GM21723 (cell line): ENCODE results near the gene MIER2.
"Not testable (repeated sequence)": the region's sequence is repeated elsewhere in the genome, so short reads cannot be mapped to it uniquely, and the experiment has no call there.

Experiments
- ATAC-seq: cut with Tn5 transposase; IDR thresholded peaks from one replicate; pipeline ENCODE4 v1.9.1; 2021; ENCODE audit warnings: mild to moderate bottlenecking, moderate library complexity; ENCODE audit not compliant: unreplicated experiment

MIER2 gene, protein sequence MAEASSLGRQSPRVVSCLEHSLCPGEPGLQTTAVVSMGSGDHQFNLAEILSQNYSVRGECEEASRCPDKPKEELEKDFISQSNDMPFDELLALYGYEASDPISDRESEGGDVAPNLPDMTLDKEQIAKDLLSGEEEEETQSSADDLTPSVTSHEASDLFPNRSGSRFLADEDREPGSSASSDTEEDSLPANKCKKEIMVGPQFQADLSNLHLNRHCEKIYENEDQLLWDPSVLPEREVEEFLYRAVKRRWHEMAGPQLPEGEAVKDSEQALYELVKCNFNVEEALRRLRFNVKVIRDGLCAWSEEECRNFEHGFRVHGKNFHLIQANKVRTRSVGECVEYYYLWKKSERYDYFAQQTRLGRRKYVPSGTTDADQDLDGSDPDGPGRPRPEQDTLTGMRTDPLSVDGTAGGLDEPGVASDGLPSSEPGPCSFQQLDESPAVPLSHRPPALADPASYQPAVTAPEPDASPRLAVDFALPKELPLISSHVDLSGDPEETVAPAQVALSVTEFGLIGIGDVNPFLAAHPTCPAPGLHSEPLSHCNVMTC

DNA sequence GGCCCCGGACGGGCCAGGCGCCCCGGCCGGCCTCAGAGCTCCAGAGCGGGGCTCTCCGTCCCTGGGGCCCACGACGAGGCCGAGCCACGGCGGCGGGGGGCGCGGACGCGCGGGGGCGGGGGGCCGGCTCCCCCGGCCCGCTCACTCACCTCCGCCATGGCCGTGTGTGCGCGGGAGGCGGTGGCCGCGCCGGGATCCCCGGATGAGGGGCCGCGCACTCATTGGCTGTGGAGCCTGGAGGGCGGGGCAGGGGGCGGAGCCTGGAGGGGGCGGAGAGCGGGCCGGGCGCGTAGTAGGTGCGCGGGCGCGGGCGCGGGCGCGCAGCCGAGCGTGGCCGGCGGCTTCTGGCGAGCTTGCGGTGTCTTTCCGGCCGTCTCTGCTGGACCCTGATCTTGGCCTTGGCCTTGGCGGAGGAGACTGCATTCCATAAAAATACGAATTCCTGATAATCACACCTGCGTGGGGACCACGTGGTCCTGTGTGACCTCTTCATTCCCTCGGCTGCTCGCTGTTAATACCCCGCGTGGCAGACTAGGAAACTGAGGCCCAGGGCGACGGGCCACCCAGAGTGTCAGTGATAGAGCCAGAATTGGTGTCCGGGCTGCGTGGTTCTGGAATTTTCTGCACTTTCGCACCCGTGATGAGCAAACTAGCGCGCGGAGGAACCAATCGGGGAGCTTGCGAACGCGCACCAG, at the start of gene MIER2:
Gene MIER2, minus strand, starts transcription at position 172 of the 695 bp plus-strand sequence. Its CDS starts 14 bp downstream, at position 158.
- peak; percentile 72 for ATAC-seq

DNA sequence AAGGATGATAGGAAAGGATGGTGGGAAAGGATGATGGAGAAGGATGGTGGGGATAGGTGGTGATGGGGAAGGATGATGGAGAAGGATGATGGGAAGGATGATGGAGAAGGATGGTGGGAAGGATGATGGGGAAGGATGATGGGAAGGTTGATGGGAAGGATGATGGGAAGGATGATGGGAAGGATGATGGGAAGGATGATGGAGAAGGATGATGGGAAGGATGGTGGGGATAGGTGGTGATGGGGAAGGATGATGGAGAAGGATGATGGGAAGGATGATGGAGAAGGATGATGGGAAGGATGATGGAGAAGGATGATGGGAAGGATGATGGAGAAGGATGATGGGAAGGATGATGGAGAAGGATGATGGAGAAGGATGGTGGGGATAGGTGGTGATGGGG, 49.0 kb upstream of the MIER2 start:
- not testable (repeated sequence) for ATAC-seq

DNA sequence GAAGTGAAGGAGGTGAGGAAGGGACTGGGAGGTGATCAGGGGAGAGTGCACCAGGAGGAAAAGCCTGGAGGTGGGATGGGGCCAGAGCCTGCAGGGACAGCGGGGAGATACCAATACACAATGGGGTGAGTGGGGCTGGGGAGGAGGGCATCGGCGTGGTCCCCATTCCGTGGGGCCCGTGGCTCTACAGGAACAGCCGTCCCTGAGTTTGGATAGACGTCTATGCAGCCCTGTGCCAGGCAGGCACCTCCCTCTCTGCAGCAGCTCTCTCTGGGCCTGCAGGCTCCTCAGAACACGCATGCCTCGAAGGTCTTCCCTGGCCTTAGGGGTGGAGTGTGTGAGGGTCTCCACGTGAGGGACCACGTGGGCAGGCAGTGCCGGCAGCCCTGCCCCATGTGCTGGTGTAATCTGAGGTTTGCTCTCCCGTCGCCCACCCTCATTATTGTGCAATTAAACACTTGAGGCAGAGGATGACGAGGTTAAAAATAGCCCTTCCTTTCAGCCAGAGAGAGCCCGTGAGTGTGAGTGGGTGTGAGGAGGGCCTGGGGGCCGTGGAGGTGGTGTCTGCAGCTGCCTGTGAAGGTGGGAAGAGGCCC, 47.9 kb upstream of the MIER2 start:
- no peak for ATAC-seq

DNA sequence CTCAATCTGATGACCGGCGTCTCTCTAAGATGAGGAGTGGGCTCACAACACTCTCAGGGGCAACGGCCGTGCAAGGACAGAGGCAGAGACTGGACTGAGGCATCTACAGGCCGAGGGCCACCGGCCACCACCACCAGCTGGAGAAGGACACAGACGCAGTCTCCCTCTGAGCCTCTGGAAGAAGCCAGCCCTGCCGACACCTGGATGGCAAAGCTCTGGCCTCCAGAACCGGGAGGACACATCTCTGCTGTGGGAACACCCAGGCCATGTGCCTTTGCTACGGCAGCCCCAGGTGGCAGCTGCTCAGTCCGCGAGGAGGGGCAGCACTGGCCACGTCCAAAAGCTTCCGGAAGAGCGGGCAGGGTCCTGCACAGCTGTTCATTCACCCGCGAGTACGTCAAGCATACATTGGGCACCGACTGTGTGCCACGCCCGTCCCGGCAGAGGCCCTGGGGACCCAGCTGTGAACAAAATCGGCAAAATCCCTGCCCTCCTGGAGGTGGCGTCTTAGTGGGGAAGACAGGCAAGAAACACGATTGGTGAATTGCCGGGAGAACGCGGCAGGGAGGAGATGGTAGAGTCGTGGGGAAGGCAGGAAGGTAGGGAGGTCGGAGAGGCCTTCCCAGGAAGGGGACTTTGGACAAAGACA, 47.3 kb upstream of the MIER2 start:
- no peak for ATAC-seq

DNA sequence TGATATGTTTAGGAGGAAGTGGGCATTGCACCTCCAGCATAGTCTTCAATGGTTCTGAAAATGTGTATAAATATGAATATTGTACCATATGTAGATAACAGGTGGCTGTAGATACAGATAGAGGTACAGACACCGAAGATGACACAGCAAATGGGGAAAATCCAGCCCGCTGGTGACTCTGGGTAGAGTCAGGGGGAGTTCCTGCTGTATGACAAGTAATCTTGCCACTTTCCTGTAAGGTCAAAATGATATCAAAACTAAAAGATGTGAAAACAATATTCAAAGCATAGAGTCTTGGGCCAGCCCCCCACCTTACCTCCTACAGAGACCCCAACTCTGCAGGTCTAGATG, 46.6 kb upstream of the MIER2 start:
- no peak for ATAC-seq

DNA sequence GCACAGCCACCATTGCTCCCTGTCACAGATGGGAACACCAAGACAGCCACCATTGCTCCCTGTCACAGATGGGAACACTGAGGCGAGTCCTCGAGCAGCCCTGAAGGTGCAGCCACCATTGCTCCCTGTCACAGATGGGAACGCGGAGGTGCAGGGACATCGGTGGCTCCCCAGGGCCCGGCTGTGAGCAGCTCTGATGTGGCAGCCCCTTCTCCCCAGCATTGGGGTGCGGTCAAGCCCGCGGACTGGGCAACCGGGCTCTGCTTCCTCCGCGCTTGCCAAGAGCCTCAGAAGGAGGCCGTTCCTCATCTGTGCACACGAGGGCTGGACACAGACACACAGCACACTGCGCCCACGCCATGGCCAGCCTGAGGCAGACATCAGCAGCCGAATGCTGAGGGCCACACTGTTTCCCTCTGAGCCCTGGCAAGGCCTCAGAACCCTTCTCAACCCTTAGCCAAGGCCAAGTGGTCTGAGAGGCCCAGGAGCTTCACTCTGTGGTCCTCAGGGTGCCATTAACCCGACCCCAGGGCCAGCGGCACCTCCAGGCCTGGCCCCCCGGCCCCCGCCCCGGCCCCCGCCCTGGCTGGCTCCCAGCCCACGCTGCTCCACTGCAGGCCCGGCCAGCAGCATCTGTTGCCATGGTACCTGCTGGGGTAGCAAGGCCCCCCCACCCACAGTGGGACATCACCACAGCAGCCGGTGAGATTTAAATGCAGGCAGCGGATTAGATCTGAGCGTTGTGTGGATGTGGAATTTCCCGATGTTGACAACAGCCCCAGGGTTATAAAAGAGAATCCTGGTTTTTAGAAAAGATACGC, 46.0 kb upstream of the MIER2 start:
- ATAC-seq: no peak

DNA sequence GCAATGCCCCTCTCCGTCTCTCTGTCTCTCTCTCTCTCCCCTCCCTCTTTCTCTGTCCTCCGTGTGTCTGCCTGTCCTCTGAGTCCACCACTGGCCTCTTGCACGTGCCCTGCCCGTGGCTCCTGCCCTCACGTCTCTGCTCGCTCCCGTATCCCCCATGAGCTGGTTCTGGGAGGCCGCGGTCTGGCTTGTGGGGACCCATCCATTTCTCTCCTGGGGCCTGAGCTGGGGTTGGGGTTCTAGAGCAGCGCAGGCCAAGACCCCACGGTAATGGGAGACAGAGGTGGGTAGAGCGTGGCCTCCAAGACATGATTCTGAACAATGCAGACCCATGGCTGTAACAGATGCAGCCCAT, 45.3 kb upstream of the MIER2 start:
- ATAC-seq: no peak

DNA sequence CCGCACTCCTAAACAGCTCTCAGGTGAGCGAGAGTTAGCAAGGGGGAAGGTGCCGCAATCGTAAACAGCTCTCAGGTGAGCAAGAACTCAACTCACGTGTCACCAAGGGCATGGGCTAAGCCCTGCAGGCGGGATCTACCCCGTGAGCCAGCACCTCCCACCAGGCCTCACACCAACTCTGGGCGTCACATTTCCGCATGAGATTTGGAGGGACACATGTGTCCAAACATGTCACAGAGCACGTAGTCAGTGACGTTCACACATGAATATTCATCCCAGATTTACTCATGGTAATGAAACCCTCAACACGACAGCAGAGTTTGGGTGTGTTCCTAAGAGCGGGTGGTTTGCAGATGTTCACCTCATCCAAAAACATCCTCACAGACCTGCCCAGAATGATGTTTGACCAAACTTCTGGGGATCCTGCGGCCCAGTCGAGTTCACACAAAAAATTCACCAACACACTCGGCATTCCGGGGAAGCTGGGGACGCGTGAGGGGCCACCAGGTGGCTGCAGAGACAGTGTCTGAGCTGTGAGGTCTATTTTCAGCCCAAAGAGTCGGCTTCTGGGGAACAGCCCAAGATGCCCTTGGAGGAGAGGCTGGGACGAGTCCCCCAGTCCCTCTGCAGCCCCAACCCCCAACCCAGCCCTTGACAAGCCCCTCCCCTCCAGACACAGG, 44.8 kb upstream of the MIER2 start:
- no peak for ATAC-seq

DNA sequence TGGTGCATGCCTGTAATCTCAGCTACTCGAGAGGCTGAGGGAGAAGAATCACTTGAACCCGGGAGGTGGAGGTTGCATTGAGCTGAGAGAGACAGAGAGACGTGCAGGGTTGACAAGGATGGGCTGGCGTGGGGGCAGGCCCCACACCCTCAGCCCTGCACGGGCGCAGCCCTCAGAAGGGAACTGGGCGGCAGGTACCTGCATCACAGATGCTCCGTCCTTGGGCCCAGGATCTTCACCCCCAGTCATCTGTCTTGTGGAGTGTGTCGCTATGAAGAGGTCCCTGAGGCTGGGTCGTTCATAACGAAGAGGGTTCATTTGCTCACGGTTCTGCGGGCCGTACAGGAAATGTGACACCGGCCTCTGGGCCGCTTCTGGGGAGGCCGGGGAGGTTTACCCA, 44.1 kb upstream of the MIER2 start:
- ATAC-seq: no peak

DNA sequence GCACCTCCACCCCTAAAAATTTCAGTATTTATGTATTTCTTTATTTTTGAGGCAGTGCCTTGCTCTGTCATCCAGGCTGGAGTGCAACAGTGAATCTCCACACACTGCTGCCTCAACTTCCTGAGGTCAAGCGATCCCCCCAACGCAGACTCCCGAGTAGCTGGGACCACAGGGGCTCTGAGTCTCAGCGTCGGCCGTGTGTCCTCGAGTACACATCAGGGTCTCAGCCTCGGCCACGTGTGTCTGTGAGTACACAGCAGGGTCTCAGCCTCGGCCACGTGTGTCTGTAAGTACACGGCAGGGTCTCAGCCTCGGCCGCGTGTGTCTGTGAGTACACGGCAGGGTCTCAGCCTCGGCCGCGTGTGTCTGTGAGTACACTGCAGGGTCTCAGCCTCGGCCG, 43.2 kb upstream of the MIER2 start:
- ATAC-seq: no peak

DNA sequence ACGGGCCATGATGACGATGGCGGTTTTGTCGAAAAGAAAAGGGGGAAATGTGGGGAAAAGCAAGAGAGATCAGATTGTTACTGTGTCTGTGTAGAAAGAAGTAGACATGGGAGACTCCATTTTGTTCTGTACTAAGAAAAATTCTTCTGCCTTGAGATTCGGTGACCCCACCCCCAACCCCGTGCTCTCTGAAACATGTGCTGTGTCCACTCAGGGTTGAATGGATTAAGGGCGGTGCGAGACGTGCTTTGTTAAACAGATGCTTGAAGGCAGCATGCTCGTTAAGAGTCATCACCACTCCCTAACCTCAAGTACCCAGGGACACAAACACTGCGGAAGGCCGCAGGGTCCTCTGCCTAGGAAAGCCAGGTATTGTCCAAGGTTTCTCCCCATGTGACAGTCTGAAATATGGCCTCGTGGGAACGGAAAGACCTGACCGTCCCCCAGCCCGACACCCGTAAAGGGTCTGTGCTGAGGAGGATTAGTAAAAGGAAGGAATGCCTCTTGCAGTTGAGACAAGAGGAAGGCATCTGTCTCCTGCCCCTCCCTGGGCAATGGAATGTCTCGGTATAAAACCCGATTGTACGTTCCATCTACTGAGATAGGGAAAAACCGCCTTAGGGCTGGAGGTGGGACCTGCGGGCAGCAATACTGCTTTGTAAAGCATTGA, 42.2 kb upstream of the MIER2 start:
- not testable (repeated sequence) for ATAC-seq

DNA sequence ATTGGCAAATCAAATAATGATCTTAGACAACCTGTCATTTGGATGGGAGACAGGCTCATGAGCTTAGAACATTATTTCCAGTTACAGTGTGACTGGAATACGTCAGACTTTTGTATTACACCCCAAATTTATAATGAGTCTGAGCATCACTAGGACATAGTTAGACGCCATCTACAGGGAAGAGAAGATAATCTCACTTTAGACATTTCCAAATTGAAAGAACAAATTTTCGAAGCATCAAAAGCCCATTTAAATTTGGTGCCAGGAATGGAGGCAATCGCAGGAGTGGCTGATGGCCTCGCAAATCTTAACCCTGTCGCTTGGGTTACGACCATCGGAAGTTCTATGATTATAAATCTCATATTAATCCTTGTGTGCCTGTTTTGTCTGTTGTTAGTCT, 41.6 kb upstream of the MIER2 start:
- ATAC-seq: not testable (repeated sequence)

DNA sequence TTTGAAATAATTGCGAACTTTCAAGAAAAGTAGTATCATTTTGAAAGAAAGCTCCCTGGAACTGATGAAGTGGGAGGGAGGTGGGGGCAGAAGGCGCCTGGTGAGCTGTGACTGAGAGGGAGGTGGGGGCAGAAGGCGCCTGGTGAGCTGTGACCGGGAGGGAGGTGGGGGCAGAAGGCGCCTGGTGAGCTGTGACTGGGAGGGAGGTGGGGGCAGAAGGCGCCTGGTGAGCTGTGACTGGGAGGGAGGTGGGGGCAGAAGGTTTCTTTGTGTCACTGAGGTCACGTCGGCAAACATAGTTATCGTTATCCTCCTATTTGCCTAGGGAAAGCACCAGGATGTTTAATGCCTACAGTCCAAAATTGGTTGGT, 40.2 kb upstream of the MIER2 start:
- ATAC-seq: no peak

DNA sequence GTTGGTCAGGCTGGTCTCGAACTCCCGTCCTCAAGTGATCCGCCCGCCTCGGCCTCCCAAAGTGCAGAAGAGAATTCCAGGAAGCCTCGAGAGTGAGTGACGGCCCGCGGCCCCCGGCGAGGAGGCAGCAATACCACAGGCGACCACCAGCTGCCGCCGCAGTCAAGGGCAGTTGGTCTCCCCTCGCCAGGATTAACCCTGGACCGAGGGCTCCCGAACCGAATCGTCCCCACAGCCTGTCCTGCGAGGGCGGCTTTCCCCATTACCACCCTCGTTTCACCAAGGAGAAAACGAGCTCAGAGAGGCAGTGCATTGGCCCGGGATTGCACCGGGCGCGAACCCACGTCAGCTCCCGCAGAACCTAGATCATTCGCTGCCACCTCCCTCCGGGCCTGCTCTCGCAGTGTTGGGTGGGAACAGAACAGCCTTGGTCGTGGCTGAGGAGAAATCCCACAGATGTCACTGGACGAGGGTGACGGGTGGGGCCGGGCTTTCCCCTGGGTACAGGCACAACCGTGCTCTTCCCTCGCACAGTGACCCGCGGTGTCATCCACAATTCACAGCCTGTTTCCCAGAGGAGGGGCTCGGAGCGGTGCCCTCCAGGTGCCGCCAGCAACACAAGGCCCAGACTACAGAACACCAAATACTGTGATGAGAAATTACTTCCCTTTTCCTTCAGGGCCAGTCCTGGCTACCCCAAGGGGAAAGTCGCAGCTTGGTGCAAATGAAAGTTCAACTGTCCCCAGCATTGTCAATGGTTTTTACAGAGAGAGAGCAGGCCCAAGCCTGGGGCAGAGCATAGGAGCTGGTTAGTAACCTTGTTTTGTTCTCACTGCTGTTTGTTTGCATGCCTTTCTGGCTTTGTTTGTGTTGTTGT, 39.6 kb upstream of the MIER2 start:
- ATAC-seq: no peak

DNA sequence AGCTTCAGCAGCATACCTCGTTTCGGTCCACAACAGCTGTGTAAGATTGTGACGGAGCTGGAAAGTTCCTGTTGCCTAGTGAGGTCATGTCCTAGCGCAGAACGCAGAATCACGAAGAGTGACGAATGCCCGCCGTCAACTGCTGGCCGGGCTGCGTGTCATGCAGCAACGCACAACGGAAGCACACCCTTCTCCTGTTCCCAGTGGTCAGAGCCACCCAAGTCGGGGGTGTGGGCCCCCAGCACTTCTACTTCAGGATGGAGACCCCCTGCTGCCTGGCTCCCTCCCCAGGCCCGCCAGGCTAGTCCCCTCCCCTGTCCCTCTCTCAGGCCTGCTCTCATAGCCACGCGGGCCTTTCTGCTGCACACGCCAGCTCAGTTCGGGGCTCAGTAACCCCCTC, 38.4 kb upstream of the MIER2 start:
- ATAC-seq: no peak

DNA sequence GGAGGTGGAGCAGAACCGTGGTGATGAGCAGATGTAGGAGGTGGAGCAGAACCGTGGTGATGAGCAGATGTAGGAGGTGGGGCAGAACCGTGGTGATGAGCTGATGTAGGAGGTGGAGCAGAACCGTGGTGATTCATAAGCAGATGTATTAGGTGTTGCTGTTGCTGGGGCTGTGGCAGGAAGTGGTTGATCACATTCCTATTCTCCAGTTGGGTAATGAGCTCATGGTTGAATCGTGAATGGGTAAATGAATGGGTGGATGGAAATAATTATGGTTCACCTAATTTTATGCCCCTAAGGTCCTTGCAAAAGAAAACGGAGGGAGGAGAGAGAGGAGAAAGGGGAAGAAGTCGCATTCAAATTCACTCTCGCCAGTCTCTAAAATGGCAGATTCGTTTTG, 38.0 kb upstream of the MIER2 start:
- ATAC-seq: not testable (repeated sequence)

DNA sequence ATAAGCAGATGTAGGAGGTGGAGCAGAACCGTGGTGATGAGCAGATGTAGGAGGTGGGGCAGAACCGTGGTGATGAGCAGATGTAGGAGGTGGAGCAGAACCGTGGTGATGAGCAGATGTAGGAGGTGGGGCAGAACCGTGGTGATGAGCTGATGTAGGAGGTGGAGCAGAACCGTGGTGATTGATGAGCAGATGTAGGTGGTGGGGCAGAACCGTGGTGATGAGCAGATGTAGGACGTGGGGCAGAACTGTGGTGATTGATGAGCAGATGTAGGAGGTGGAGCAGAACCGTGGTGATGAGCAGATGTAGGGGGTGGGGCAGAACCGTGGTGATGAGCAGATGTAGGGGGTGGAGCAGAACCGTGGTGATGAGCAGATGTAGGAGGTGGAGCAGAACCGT, 37.3 kb upstream of the MIER2 start:
- ATAC-seq: not testable (repeated sequence)

DNA sequence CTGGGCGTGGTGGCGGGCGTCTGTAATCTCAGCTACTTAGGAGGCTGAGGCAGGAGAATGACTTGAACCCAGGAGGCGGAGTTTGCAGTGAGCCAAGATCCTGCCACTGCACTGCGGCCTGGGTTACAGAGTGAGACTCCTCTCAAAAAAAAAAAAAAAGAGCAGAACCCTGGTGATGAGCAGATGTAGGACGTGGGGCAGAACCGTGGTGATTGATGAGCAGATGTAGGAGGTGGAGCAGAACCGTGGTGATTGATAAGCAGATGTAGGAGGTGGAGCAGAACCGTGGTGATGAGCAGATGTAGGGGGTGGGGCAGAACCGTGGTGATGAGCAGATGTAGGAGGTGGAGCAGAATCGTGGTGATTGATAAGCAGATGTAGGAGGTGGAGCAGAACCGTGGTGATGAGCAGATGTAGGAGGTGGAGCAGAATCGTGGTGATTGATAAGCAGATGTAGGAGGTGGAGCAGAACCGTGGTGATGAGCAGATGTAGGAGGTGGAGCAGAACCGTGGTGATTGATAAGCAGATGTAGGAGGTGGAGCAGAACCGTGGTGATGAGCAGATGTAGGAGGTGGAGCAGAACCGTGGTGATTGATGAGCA, 36.1 kb upstream of the MIER2 start:
- not testable (repeated sequence) for ATAC-seq
